NCI-H748 treated with DMSO at 0.1 percent for 48 hours (cell line): ENCODE results near the gene SMG1.
"Not testable (repeated sequence)": the region's sequence is repeated elsewhere in the genome, so short reads cannot be mapped to it uniquely, and the experiment has no call there.

Experiments used
- DNase-seq: peaks from one replicate; lab custom pipeline; 2025; lab: John Stamatoyannopoulos, UW

The SMG1 gene

DNA sequence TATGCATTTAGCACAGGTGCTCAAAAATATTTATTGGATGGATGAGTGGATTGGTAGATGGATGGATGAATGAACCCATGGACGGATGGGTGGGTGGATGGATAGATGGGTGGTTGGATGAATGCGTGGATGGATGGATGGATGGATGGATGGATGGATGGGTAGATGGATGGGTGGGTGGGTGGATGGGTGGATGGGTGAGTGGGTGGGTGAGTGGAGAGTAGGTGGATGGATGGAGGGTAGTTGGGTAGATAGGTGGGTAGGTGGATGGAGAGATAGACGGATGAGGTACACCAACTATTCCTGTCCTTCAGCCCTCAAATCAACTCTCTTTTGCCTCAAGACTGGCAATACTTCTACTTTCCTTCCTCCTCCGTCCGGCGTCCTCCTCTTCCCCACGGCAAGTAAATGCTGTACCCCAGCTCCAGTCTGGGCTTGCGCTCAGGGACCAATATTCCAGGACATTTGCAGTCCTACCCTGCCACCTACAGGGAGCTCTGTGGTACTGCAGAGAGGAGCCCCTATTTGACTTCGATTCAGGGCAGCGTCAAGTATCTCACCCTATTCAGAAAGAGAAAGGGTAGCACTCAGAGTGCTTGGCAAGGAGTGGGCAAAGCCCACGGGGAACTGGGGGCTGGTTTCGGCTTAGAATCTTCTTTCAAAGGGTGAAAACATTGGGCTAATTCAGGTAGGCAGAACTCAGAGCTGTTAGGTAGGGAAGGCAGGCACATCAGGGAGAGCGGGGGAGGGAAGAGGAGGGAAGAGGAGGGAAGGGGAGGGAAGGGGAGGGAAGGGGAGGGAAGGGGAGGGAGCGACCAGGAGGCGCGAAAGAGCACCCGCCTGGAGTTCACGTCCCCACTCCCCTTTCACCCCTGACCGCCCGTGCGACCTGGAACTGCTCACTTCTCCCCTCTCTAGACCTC, 166.3 kb downstream of the SMG1 start:
- peak; percentile 6 for DNase-seq

DNA sequence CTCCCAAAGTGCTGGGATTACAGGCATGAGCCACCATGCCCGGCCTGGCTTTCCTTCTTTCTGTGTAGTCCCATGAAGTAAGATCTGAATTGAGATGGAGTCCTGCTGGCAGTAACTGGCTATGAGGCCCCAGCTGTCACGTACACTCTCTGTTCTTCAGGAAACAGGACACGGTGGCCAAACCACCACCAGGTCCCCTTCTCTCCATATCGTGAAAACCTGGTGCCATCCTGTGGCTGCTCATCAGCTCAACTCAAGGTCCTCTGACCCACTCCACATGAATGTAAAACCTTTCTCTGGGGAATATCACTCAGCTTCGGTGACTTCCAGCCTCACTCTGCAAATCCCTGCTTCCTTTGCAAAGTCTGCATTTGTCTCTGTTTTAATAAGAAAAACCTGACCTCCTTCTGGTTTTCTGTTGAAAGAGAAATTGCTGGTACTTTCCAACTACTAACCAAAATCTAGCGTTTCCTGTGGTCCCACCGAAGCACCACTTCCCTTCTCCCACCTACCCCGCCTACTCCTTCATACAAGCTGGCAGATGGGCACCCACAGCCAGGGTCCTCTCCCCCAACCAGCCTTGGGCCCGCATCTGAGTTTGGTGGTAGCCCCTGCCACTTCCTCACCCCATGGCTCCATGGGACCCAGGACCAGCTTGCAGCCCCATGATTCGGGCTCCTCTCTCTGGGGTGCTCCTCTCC, 168.1 kb downstream of the SMG1 start:
- not testable (repeated sequence) for DNase-seq

DNA sequence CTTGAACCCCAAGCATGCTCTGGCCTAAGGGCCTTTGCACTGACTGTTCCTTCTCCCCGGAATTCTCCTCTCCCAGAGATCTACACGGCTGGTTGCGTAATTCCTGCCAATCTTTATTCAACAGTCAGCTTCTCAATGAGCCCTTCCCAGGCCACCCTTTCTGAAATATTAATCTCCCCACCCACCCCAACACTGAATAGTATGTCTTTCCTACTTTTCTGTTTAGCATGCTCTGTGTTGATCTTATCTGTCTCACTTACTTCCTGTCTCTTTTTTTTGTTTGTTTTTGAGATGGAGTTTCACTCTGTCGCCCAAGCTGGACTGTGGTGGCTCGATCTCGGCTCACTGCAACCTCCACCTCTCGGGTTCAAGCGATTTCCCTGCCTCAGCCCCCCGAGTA, 169.6 kb downstream of the SMG1 start:
- DNase-seq = not testable (repeated sequence)
